SJSA1 (cell line): ENCODE results near the gene DOCK9. TPM values are rescaled to one million over a fixed set of nuclear protein-coding genes. Genes with fewer than 3 reads are reported as not detected.
A peak's percentile ranks its signal among the peaks of the same experiment; 100 is the strongest.

Experiments used
- DNase-seq, 2 experiments: peaks; one replicate each; pipeline ENCODE4 v3.0.0-alpha.2; 2015 to 2020; ENCODE audit warnings: low spot score in 2 of 2, low read depth in 1 of 2
- H3K27ac ChIP-seq: fragments of 250-450 bp; sonication (Bioruptor Pico); 2 replicates; pipeline ENCODE4 v1.5.1; 2020; ENCODE audit warnings: mild to moderate bottlenecking, moderate library complexity
- H3K27me3 ChIP-seq: fragments of 250-450 bp; sonication (Bioruptor Pico); replicated peaks from 2 replicates; pipeline ENCODE4 v1.5.1; 2020; ENCODE audit warnings: mild to moderate bottlenecking, moderate library complexity
- H3K36me3 ChIP-seq: fragments of 250-450 bp; sonication (Bioruptor Pico); 2 replicates; pipeline ENCODE4 v1.5.1; 2020; ENCODE audit warnings: mild to moderate bottlenecking
- H3K4me1 ChIP-seq: fragments of 250-450 bp; sonication (Bioruptor Pico); replicated peaks from 2 replicates; pipeline ENCODE4 v1.6.1; 2021; ENCODE audit warnings: mild to moderate bottlenecking
- H3K4me3 ChIP-seq: fragments of 250-450 bp; sonication (Bioruptor Pico); 2 replicates; pipeline ENCODE4 v1.5.1; 2020; ENCODE audit warnings: mild to moderate bottlenecking
- H3K9me3 ChIP-seq: fragments of 250-450 bp; sonication (Bioruptor Pico); replicated peaks from 2 replicates; pipeline ENCODE4 v1.5.1; 2020; ENCODE audit warnings: mild to moderate bottlenecking
- total RNA-seq: library from RNA; depleted of rRNA; stranded (reverse); fragments of >200 nt; shearing (Covaris generic); gene quantifications from 2 replicates; pipeline ENCODE4 v1.2.3, GENCODE V29; 2014

Gene DOCK9
- total RNA-seq, 1 experiment from 2014 or later: 122 TPM

GRCh38 chr13:98976941-98977340, 923 bp downstream of the DOCK9 start:
- Histone ChIP-seq H3K36me3 (no peaks in the 10 kb centered on the region), H3K27me3 (no peaks in the 10 kb centered on the region), H3K27ac (peak overlapping the region; percentile 31), H3K4me3 (peak overlapping the region; percentile 31), H3K9me3 (no peaks in the 10 kb centered on the region), H3K4me1 (peaks cover 56% of the 10 kb centered on the region)
- peak in 1 of 2 experiments; percentile 75 for DNase-seq

DNA sequence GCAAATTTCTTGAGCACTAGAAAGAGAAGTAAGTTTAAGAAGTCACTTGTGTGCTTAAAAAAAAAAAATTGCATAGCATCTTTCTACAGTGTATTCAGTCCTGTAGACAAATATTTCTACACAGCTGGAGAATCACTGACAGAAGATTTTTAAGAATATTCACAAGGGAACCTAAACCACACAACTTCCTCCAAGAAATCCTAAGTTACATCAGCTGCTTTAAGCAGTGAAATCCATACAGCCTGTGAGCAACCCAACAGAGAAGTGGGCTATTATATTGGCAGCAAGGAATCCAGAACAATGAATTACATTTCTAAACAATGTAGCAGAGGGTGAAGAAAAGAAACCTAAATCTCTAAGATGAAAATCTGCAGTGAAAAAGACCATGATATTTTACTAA, 1.5 kb downstream of the DOCK9 start:
- no peaks in the 10 kb centered on the region for H3K27me3 ChIP-seq
- DNase-seq: peak in 1 of 2 experiments; percentile 62
- no peaks in the 10 kb centered on the region for H3K36me3 ChIP-seq
- 0 out of 2 replicates have a peak overlapping the region, but pooled peaks have one; percentile 0 for H3K27ac ChIP-seq
- H3K4me3 ChIP-seq: no peak overlapping the region
- no peaks in the 10 kb centered on the region for H3K9me3 ChIP-seq
- peaks cover 54% of the 10 kb centered on the region for H3K4me1 ChIP-seq

DNA sequence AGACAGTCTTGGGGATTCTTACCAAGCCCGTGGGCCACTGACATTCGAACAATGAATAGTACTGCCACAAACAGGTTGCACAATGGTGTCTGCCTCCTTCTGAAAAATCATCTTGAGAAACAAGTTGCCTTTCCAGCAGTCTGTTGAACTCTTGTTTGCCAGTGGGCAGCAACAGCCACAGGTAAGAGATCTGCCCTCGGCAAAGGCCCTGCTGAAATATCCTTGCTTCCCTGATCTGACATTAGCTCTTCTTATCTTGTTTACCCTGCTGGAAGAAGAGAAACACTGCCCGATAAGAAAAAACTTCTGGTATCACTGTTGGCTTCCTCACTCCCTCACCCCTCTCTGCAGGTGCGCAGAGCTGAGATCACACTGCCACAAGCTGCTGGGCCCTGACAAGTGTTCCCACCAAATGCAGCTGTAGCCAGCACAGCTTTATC, 2.0 kb downstream of the DOCK9 start:
- H3K4me3 ChIP-seq: no peak overlapping the region
- H3K36me3 ChIP-seq: no peaks in the 10 kb centered on the region
- peak in 1 of 2 experiments; percentile 53 for DNase-seq
- no peaks in the 10 kb centered on the region for H3K9me3 ChIP-seq
- H3K4me1 ChIP-seq: peaks cover 56% of the 10 kb centered on the region
- no peak overlapping the region for H3K27ac ChIP-seq
- H3K27me3 ChIP-seq: no peaks in the 10 kb centered on the region

GRCh38 chr13:98974053-98974452, 3.8 kb downstream of the DOCK9 start:
- Histone ChIP-seq H3K36me3 (no peaks in the 10 kb centered on the region), H3K4me3 (no peak overlapping the region), H3K27me3 (no peaks in the 10 kb centered on the region), H3K4me1 (peaks cover 59% of the 10 kb centered on the region), H3K9me3 (no peaks in the 10 kb centered on the region), H3K27ac (no peak overlapping the region)
- DNase-seq: peak in 1 of 2 experiments; percentile 56

DNA sequence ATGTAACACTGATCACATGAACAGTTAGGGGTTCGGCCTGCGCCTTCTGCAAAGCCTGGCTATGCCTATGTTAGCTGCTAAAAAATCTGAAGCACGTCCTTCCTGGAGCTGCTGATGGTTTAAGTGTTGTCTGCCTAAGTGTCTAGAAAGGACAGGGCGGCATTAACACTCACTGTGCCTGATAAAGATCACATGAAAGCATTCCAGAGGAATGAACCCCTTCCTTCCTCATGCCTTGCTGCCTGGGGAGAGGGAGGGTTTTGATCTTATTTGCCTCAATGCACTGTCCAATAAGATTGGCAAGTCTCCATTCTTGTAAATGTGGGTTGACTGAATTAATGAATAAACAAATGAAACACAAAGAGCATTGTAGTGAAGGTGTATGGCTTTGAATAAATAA, 5.2 kb downstream of the DOCK9 start:
- H3K27ac ChIP-seq: peak overlapping the region; percentile 0
- H3K27me3 ChIP-seq: no peaks in the 10 kb centered on the region
- H3K9me3 ChIP-seq: no peaks in the 10 kb centered on the region
- peak; percentile 89 to 94 for DNase-seq
- no peak overlapping the region for H3K4me3 ChIP-seq
- peaks cover 47% of the 10 kb centered on the region for H3K4me1 ChIP-seq
- H3K36me3 ChIP-seq: no peaks in the 10 kb centered on the region

GRCh38 chr13:98972059-98972458, 5.8 kb downstream of the DOCK9 start:
- Histone ChIP-seq H3K27me3 (no peaks in the 10 kb centered on the region), H3K4me3 (no peak overlapping the region), H3K36me3 (no peaks in the 10 kb centered on the region), H3K4me1 (peaks cover 41% of the 10 kb centered on the region), H3K9me3 (no peaks in the 10 kb centered on the region), H3K27ac (peak overlapping the region; percentile 0)
- no peak for DNase-seq

DNA sequence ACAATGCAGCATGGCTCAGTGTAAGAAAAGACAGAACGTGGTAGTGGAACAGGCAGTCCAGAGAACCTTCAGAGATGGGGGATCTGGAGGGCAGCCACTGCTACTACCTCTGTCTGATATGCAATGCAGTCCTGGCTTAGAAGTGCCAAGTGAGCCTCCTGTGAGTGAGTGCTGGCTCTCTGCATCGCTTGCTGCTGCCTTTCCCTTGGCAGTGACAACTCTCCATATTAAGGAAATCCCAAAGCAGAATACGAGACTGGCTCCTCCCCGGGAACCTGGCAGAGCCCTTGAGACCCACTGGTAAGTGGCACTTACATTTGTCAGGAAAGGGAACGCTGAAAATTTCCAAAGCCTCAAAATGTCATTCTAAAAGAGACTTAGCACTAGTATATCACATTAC, 7.5 kb downstream of the DOCK9 start:
- Histone ChIP-seq H3K27me3 (no peaks in the 10 kb centered on the region), H3K4me3 (no peak overlapping the region), H3K36me3 (no peaks in the 10 kb centered on the region), H3K9me3 (no peaks in the 10 kb centered on the region), H3K4me1 (peaks cover 26% of the 10 kb centered on the region), H3K27ac (no peak overlapping the region)
- DNase-seq: peak in 1 of 2 experiments; percentile 67

DNA sequence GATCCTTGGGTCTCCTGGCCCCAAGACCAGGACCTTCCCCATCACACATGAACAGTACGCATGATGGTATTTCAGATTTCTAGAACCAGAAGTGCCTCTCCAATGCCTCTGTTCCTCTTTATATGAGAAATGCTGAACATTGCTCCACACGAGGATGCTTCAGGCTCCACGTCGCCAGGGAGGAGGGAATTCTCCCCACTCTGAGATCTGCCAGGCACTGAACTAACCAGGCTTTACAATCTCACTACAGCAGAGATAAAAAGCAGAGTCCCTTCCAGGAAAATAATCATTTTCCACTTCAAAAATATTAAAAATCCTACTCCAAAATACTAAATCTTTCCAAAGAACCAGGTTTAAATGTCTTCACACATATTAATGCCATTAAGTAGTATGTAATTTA, 10.4 kb downstream of the DOCK9 start:
- no peaks in the 10 kb centered on the region for H3K36me3 ChIP-seq
- peak in 1 of 2 experiments; percentile 50 for DNase-seq
- H3K27ac ChIP-seq: no peak overlapping the region
- H3K27me3 ChIP-seq: no peaks in the 10 kb centered on the region
- H3K4me1 ChIP-seq: peaks cover 15% of the 10 kb centered on the region
- no peaks in the 10 kb centered on the region for H3K9me3 ChIP-seq
- no peak overlapping the region for H3K4me3 ChIP-seq

GRCh38 chr13:98966019-98966418, 11.8 kb downstream of the DOCK9 start:
- Histone ChIP-seq H3K4me3 (no peak overlapping the region), H3K27me3 (no peaks in the 10 kb centered on the region), H3K4me1 (peaks cover 14% of the 10 kb centered on the region), H3K36me3 (no peaks in the 10 kb centered on the region), H3K9me3 (no peaks in the 10 kb centered on the region), H3K27ac (no peak overlapping the region)
- peak in 1 of 2 experiments; percentile 71 for DNase-seq

GRCh38 chr13:98965325-98965724, 12.5 kb downstream of the DOCK9 start:
- no peak overlapping the region for H3K4me3 ChIP-seq
- no peaks in the 10 kb centered on the region for H3K27me3 ChIP-seq
- peaks cover 9% of the 10 kb centered on the region for H3K4me1 ChIP-seq
- H3K9me3 ChIP-seq: no peaks in the 10 kb centered on the region
- no peaks in the 10 kb centered on the region for H3K36me3 ChIP-seq
- no peak overlapping the region for H3K27ac ChIP-seq
- DNase-seq: peak in 1 of 2 experiments; percentile 50

GRCh38 chr13:98963917-98964316, 13.9 kb downstream of the DOCK9 start:
- H3K9me3 ChIP-seq: no peaks in the 10 kb centered on the region
- H3K27me3 ChIP-seq: no peaks in the 10 kb centered on the region
- DNase-seq: peak in 1 of 2 experiments; percentile 65
- H3K4me3 ChIP-seq: no peak overlapping the region
- no peak overlapping the region for H3K27ac ChIP-seq
- H3K36me3 ChIP-seq: no peaks in the 10 kb centered on the region
- peaks cover 9% of the 10 kb centered on the region for H3K4me1 ChIP-seq

DNA sequence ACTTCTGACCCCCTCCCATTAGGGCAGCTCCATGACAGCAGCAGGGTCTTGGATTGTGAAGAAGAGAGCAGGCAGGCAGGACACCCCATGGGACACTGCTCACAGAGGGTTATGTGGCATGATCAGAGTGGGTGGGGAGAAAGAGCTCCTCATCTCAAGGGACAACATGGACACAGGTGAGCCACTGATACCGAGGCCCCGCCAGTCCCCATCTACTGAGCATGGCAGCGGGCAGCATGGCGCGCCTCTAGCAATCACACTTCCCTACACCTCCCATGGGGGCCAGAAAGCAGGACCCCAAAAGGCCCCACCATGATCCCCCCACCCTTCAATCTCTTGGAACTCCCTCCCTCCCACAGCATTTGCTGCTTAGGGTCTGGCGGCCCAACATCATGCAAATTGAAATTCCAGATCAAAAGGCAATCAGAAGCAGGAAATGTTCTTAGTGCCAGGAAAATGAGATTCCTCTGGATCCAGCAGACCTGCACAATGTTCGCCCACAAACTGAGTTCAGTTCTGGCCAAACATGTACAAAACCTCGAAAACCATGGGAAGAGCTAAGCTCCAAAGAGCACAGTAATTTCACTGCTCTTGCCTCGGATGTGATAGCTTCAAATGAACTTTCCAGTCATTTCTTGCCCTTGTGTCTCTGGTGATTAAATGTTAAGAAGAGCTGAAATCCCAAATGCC, 14.8 kb downstream of the DOCK9 start:
- peaks cover 9% of the 10 kb centered on the region for H3K4me1 ChIP-seq
- H3K4me3 ChIP-seq: no peak overlapping the region
- H3K36me3 ChIP-seq: no peaks in the 10 kb centered on the region
- no peaks in the 10 kb centered on the region for H3K27me3 ChIP-seq
- peak in 1 of 2 experiments; percentile 70 for DNase-seq
- no peaks in the 10 kb centered on the region for H3K9me3 ChIP-seq
- H3K27ac ChIP-seq: no peak overlapping the region

GRCh38 chr13:98961503-98962105, 16.3 kb downstream of the DOCK9 start:
- peaks cover 9% of the 10 kb centered on the region for H3K4me1 ChIP-seq
- H3K27ac ChIP-seq: no peak overlapping the region
- H3K36me3 ChIP-seq: no peaks in the 10 kb centered on the region
- H3K9me3 ChIP-seq: no peaks in the 10 kb centered on the region
- H3K4me3 ChIP-seq: no peak overlapping the region
- H3K27me3 ChIP-seq: no peaks in the 10 kb centered on the region
- DNase-seq: peak in 1 of 2 experiments; percentile 72
